H9 (cell line): ENCODE data around the gene NFU1. TPM values are rescaled to one million over a fixed set of nuclear protein-coding genes. Genes with fewer than 3 reads are reported as not detected.

ENCODE experiments used
- DNase-seq: peaks from one replicate; pipeline ENCODE4 v3.0.0-alpha.2; 2017
- H2AFZ ChIP-seq: one replicate; pipeline ENCODE4 v1.6.1; 2013; ENCODE audit warnings: mild to moderate bottlenecking, low read length, control low read depth, moderate library complexity
- H2AK5ac ChIP-seq: 2 replicates; pipeline ENCODE4 v1.6.1; 2013; ENCODE audit warnings: low read length, control low read depth, mixed read lengths; ENCODE audit not compliant: insufficient read length
- H2BK120ac ChIP-seq: one replicate; pipeline ENCODE4 v1.6.1; 2013; ENCODE audit warnings: low read depth, mild to moderate bottlenecking, low read length, control low read depth, inconsistent platforms; ENCODE audit not compliant: poor library complexity, severe bottlenecking
- H2BK12ac ChIP-seq: 2 replicates; pipeline ENCODE4 v1.6.1; 2013; ENCODE audit warnings: low read length, control low read depth, mixed read lengths, low read depth; ENCODE audit not compliant: insufficient read length
- H2BK15ac ChIP-seq: 2 replicates; pipeline ENCODE4 v1.6.1; 2013; ENCODE audit warnings: low read depth, low read length, control low read depth
- H2BK20ac ChIP-seq: one replicate; pipeline ENCODE4 v1.6.1; 2013; ENCODE audit warnings: low read depth, mild to moderate bottlenecking, low read length, control low read depth, inconsistent platforms; ENCODE audit not compliant: poor library complexity, severe bottlenecking
- H2BK5ac ChIP-seq: 2 replicates; pipeline ENCODE4 v1.6.1; 2013; ENCODE audit warnings: low read length, control low read depth, mixed read lengths; ENCODE audit not compliant: insufficient read length
- H3K14ac ChIP-seq: 2 replicates; pipeline ENCODE4 v1.6.1; 2013; ENCODE audit warnings: low read length, control low read depth; ENCODE audit not compliant: insufficient read depth
- H3K18ac ChIP-seq: 2 replicates; pipeline ENCODE4 v1.6.1; 2013; ENCODE audit warnings: low read depth, mild to moderate bottlenecking, mixed read lengths, low read length, control low read depth; ENCODE audit not compliant: insufficient read length
- H3K23ac ChIP-seq: 2 replicates; pipeline ENCODE4 v1.6.1; 2013; ENCODE audit warnings: low read length, control low read depth, mixed read lengths, low read depth; ENCODE audit not compliant: insufficient read length
- H3K23me2 ChIP-seq: 2 replicates; pipeline ENCODE4 v1.6.1; 2013; ENCODE audit warnings: low read depth, mild to moderate bottlenecking, mixed read lengths, low read length, control low read depth; ENCODE audit not compliant: insufficient read length, poor library complexity, severe bottlenecking
- H3K27ac ChIP-seq: 2 replicates; pipeline ENCODE4 v1.5.1; 2013; ENCODE audit warnings: low read length, control low read depth, mixed read lengths, low read depth; ENCODE audit not compliant: insufficient read length
- H3K27me3 ChIP-seq: 2 replicates; pipeline ENCODE4 v1.6.1; 2013; ENCODE audit warnings: low read length, control low read depth, inconsistent platforms; ENCODE audit not compliant: insufficient read depth
- H3K4ac ChIP-seq: 2 replicates; pipeline ENCODE4 v1.6.1; 2013; ENCODE audit warnings: low read depth, mild to moderate bottlenecking, control low read depth, inconsistent platforms, low read length, moderate library complexity
- H3K4me1 ChIP-seq: 2 replicates; pipeline ENCODE4 v1.6.1; 2013; ENCODE audit warnings: low read length, control low read depth, inconsistent platforms; ENCODE audit not compliant: insufficient read depth
- H3K4me2 ChIP-seq: 2 replicates; pipeline ENCODE4 v1.6.1; 2013; ENCODE audit warnings: low read length, control low read depth, mixed read lengths; ENCODE audit not compliant: insufficient read length, insufficient read depth
- H3K56ac ChIP-seq: 2 replicates; pipeline ENCODE4 v1.6.1; 2013; ENCODE audit warnings: low read depth, mild to moderate bottlenecking, mixed read lengths, low read length, control low read depth; ENCODE audit not compliant: insufficient read length
- H3K79me1 ChIP-seq: 2 replicates; pipeline ENCODE4 v1.6.1; 2013; ENCODE audit warnings: low read depth, mild to moderate bottlenecking, moderate library complexity, low read length, control low read depth, inconsistent platforms; ENCODE audit not compliant: insufficient read depth, poor library complexity, severe bottlenecking
- H3K79me2 ChIP-seq: 2 replicates; pipeline ENCODE4 v1.6.1; 2013; ENCODE audit warnings: low read length, control low read depth, inconsistent platforms; ENCODE audit not compliant: insufficient read depth
- H3K9ac ChIP-seq: 2 replicates; pipeline ENCODE4 v1.6.1; 2013; ENCODE audit warnings: low read length, control low read depth, mixed read lengths; ENCODE audit not compliant: insufficient read length; ENCODE audit errors: extremely low read depth
- H3K9me3 ChIP-seq: one replicate; pipeline ENCODE4 v1.6.1; 2013; ENCODE audit warnings: low read depth, low read length, inconsistent platforms; ENCODE audit not compliant: control insufficient read depth
- H3T11ph ChIP-seq: one replicate; pipeline ENCODE4 v1.6.1; 2013; ENCODE audit warnings: mild to moderate bottlenecking, low read length, control low read depth, inconsistent platforms
- H4K20me1 ChIP-seq: one replicate; pipeline ENCODE4 v1.6.1; 2013; ENCODE audit not compliant: control insufficient read depth, insufficient read length, insufficient read depth
- H4K5ac ChIP-seq: 2 replicates; pipeline ENCODE4 v1.6.1; 2013; ENCODE audit warnings: low read depth, mild to moderate bottlenecking, mixed read lengths, low read length, control low read depth; ENCODE audit not compliant: insufficient read length
- H4K8ac ChIP-seq: replicated peaks from 2 replicates; pipeline ENCODE4 v1.6.1; 2013; ENCODE audit warnings: low read length, control low read depth, mixed read lengths, low read depth; ENCODE audit not compliant: insufficient read length
- H4K91ac ChIP-seq: 2 replicates; pipeline ENCODE4 v1.6.1; 2013; ENCODE audit warnings: low read depth, mild to moderate bottlenecking, moderate library complexity, mixed read lengths, low read length, control low read depth; ENCODE audit not compliant: insufficient read length
- H3K27ac Mint-ChIP-seq, 3 experiments: 2 replicates in 2 of 3; 3 replicates in 1 of 3; pipeline ENCODE4 v1.8.0; 2020 to 2021; ENCODE audit warnings: mixed read lengths in 3 of 3, mild to moderate bottlenecking in 1 of 3, moderate library complexity in 1 of 3
- H3K27me3 Mint-ChIP-seq: 2 replicates; pipeline ENCODE4 v1.8.0; 2021; ENCODE audit warnings: low read depth, mild to moderate bottlenecking, moderate library complexity, mixed read lengths
- H3K36me3 Mint-ChIP-seq, 3 experiments: 2 replicates in 2 of 3; 3 replicates in 1 of 3; pipeline ENCODE4 v1.8.0; 2020 to 2021; ENCODE audit warnings: low read depth in 3 of 3, mixed read lengths in 3 of 3; ENCODE audit not compliant: insufficient read depth in 1 of 3
- H3K4me1 Mint-ChIP-seq, 2 experiments: 2 replicates each; pipeline ENCODE4 v1.8.0; 2020; ENCODE audit warnings: mixed read lengths in 2 of 2
- H3K4me3 Mint-ChIP-seq, 2 experiments: 2 replicates in 1 of 2; 3 replicates in 1 of 2; pipeline ENCODE4 v1.8.0; 2020 to 2021; ENCODE audit warnings: mild to moderate bottlenecking in 2 of 2, mixed read lengths in 2 of 2, moderate library complexity in 1 of 2
- H3K9me3 Mint-ChIP-seq, 2 experiments: 2 replicates in 1 of 2; 3 replicates in 1 of 2; pipeline ENCODE4 v1.8.0; 2020; ENCODE audit warnings: mild to moderate bottlenecking in 2 of 2, mixed read lengths in 2 of 2, moderate library complexity in 1 of 2
- CTCF ChIP-seq: fragments of 200-600 bp; sonication (generic); conservative IDR thresholded peaks from 3 replicates; pipeline ENCODE4 v1.8.0; 2021; ENCODE audit warnings: antibody characterized with exemption, mild to moderate bottlenecking
- WGBS: extraction: QIAGEN DNeasy Blood & Tissue Kit; methylation state at CpG from one replicate; pipeline ENCODE4 v1.1.7; 2013; ENCODE audit warnings: missing lambda C conversion rate, low lambda C conversion rate, mixed read lengths; ENCODE audit not compliant: insufficient read length; ENCODE audit errors: extremely low coverage; 5-methylcytosine and 5-hydroxymethylcytosine counted together
- total RNA-seq: library from RNA; stranded (reverse); gene quantifications from 2 replicates; pipeline ENCODE4 v1.2.1, GENCODE V29; 2021

The NFU1 gene
- total RNA-seq, 1 experiment from 2014 or later = 61.4 TPM

GRCh38 chr2:69428981-69429380 lies 8.3 kb downstream of the NFU1 start:
- Mint-ChIP-seq H3K27ac (no peak overlapping the region), H3K36me3 (peaks cover 0 to 48% (median 16%) of the 10 kb centered on the region in 3 experiments; a peak in 6 of 7 replicates), H3K4me3 (no peak overlapping the region), H3K27me3 (no peaks in the 10 kb centered on the region), H3K4me1 (no peaks in the 10 kb centered on the region), H3K9me3 (no peaks in the 10 kb centered on the region)
- Histone ChIP-seq H3K23ac (no peak overlapping the region), H4K5ac (no peak overlapping the region), H2BK12ac (no peak overlapping the region), H2AFZ (no peak overlapping the region), H2BK15ac (no peak overlapping the region), H4K8ac (no peak overlapping the region), H3K4ac (no peak overlapping the region), H4K91ac (no peak overlapping the region), H2BK20ac (no peak overlapping the region), H3K56ac (no peak overlapping the region), H3K14ac (no peak overlapping the region), H3T11ph (no peak overlapping the region), H3K23me2 (no peaks in the 10 kb centered on the region), H3K27ac (no peak overlapping the region), H2AK5ac (no peak overlapping the region), H3K18ac (no peak overlapping the region), H3K9me3 (no peaks in the 10 kb centered on the region), H4K20me1 (no peaks in the 10 kb centered on the region), H2BK120ac (no peak overlapping the region), H3K9ac (no peak overlapping the region), H3K4me1 (no peaks in the 10 kb centered on the region), H3K79me2 (no peaks in the 10 kb centered on the region), H3K27me3 (no peaks in the 10 kb centered on the region), H3K4me2 (no peak overlapping the region), H2BK5ac (no peak overlapping the region), H3K79me1 (no peaks in the 10 kb centered on the region)
- WGBS = no CpG with 5 or more reads among the region's 2 CpGs
- TF ChIP-seq CTCF = no peak
- DNase-seq = no peak
